ENCODE measurements around the gene RETREG3.

DNA sequence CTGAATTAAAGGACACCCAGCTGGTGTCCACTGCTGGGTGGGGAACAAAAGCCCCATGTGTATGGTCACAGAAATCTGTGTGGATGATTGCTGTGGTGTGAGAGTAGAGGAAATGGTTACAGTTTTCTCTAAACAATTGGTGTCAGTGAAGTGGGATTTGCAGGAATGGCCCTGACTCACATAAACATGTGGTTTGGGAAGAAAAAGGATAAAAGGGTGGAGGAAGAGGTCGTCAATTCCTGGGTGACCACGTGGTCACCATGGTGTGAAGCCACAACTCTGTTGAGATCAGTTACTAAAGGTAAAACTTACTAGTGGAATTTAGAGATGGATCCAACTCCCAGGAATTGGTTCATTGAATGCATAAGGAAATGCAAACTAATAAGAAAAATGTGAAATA is 46.4 kb upstream of the RETREG3 start:
- TF ChIP-seq MAFK (IDR thresholded peaks at IDR 0.05; ENCODE audit: partially characterized antibody) (no peak), RAD21 (conservative IDR thresholded peaks at IDR 0.05 in 1 of 2, IDR thresholded peaks at IDR 0.05 in 1 of 2) (no peak), EHMT2 (IDR thresholded peaks at IDR 0.05; ENCODE audit: low read depth) (no peak), POLR2AphosphoS2 (conservative IDR thresholded peaks at IDR 0.05; ENCODE audit: low read length) (no peak), JUN (IDR thresholded peaks at IDR 0.05) (no peak), SREBF2 (IDR thresholded peaks at IDR 0.05) (no peak), POLR2A (IDR thresholded peaks at IDR 0.05; ENCODE audit: low read length) (no peak), ELK1 (IDR thresholded peaks at IDR 0.05; ENCODE audit: low read depth, low read length) (no peak)
- TF ChIP-seq, protein P1, sequence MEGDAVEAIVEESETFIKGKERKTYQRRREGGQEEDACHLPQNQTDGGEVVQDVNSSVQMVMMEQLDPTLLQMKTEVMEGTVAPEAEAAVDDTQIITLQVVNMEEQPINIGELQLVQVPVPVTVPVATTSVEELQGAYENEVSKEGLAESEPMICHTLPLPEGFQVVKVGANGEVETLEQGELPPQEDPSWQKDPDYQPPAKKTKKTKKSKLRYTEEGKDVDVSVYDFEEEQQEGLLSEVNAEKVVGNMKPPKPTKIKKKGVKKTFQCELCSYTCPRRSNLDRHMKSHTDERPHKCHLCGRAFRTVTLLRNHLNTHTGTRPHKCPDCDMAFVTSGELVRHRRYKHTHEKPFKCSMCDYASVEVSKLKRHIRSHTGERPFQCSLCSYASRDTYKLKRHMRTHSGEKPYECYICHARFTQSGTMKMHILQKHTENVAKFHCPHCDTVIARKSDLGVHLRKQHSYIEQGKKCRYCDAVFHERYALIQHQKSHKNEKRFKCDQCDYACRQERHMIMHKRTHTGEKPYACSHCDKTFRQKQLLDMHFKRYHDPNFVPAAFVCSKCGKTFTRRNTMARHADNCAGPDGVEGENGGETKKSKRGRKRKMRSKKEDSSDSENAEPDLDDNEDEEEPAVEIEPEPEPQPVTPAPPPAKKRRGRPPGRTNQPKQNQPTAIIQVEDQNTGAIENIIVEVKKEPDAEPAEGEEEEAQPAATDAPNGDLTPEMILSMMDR (IDR thresholded peaks at IDR 0.05): no peak
- TF ChIP-seq, protein P2, sequence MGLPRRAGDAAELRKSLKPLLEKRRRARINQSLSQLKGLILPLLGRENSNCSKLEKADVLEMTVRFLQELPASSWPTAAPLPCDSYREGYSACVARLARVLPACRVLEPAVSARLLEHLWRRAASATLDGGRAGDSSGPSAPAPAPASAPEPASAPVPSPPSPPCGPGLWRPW (IDR thresholded peaks at IDR 0.05): no peak
- TF ChIP-seq, protein P3, sequence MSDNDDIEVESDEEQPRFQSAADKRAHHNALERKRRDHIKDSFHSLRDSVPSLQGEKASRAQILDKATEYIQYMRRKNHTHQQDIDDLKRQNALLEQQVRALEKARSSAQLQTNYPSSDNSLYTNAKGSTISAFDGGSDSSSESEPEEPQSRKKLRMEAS (IDR thresholded peaks at IDR 0.05): no peak
